Upper lobe of left lung (tissue), 4 donors: Measurements from ENCODE around the gene GNL2.

ENCODE experiments used
- CTCF ChIP-seq, 6 experiments: fragments of 450-650 bp in 4 of 6; fragments of 200-600 bp in 2 of 6; sonication (generic) in 2 of 6; IDR thresholded peaks; one replicate each; pipeline ENCODE4 v1.5.1; 2016 to 2019; ENCODE audit warnings: antibody characterized with exemption in 6 of 6
- POLR2A ChIP-seq, 4 donors: fragments of 450-650 bp; IDR thresholded peaks; one replicate each; pipeline ENCODE4 v1.5.1; 2016 to 2017; ENCODE audit warnings: antibody characterized with exemption in 4 of 4, mild to moderate bottlenecking in 2 of 4

GRCh38 chr1:37545019-37545418 lies 50.7 kb downstream of the GNL2 start:
- TF ChIP-seq POLR2A (IDR thresholded peaks at IDR 0.05), result no peak
- TF ChIP-seq CTCF (IDR thresholded peaks at IDR 0.05), result no peak
